Measurements from ENCODE around the gene IL34. TPM values are rescaled to one million over a fixed set of nuclear protein-coding genes. Genes with fewer than 3 reads are reported as not detected.

The IL34 gene
- total and polyA plus RNA-seq, 7 experiments from 2014 or later: 0.38 to 1.1 (median 0.50) TPM; not detected in 4

DNA sequence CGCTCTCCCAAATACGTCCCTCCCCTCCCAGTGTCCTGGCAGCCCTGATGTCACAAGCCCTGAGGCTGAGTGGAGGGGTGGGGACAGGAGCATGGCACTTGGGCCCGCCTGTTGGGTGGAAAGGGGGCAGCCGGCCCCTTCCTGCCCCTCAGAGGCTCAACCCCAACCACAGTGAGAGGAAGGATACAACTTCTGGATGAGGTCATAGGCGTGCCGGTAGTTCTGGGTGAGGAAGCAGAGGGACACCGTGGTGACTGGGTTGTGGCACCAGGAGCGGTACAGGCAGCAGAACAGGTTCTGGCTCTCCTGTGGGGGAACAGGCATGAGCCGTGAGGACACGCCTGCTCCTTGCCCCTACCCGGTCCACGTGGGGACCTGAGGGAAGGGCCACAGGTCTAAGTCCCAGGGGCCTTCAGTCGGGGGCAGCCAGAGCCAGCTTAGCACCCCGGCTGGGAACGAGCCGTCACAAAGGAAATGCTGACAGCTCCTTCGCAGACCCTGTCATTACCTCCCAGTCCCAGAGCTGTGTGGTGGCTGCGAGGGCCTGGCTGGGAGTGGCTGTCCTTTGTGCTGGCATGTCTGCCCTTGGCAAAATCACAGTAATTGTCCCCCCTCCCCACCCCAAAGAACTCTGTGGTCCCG, 50.7 kb downstream of the IL34 start:
- Histone ChIP-seq H3K27ac (ENCODE audit: low read depth, low read length) (peak overlapping the region; percentile 49), H3K36me3 (ENCODE audit: control insufficient read depth in 2 of 3, insufficient read depth in 3 of 3, low read length in 3 of 3) (peaks cover 0 to 25% (median 0%) of the 10 kb centered on the region in 3 experiments), H3K4me1 (ENCODE audit: control insufficient read depth in 2 of 2, insufficient read depth in 2 of 2, low read length in 2 of 2) (peaks cover 0 to 17% of the 10 kb centered on the region in 2 donors), H3K9me3 (ENCODE audit: control insufficient read depth in 2 of 3, low read length in 3 of 3) (no peaks in the 10 kb centered on the region), H3K4me3 (ENCODE audit: low read length) (no peak overlapping the region), H3K27me3 (ENCODE audit: control insufficient read depth in 2 of 2, insufficient read depth in 2 of 2, low read length in 2 of 2) (no peaks in the 10 kb centered on the region)
- DNase-seq (peak in 6 of 9 donors; percentile 16 to 34 (median 25)), ATAC-seq (peak; percentile 47)
- POLR2A ChIA-PET: interaction anchor here (1.1 to 2.3 kb wide), 4 partner anchors 10 to 40 kb away, joined by 3 to 14 read pairs (median 4); no protein-coding TSS in a partner anchor
- no peaks in the 10 kb centered on the region for H3K27me3 Mint-ChIP-seq
- no peaks in the 10 kb centered on the region for H3K9me3 Mint-ChIP-seq
- peaks cover 15 to 36% (median 27%) of the 10 kb centered on the region in 7 donors for H3K4me1 Mint-ChIP-seq
- H3K27ac Mint-ChIP-seq: peak overlapping the region in 8 of 9 donors; percentile 44 to 93 (median 88)
- H3K4me3 Mint-ChIP-seq: peak overlapping the region in 5 of 10 donors; percentile 23 to 64 (median 56)
- CTCF ChIA-PET: interaction anchor here (1.4 kb wide), 1 partner anchor 74 kb away, joined by 6 read pairs; no protein-coding TSS in a partner anchor
- peaks cover 0 to 10% (median 0%) of the 10 kb centered on the region in 5 donors for H3K36me3 Mint-ChIP-seq
- intact Hi-C loops (cut with micrococcal nuclease): loop anchor here (2.0 to 5.0 kb wide), 2 partner anchors 40 to 75 kb away; no protein-coding TSS in a partner anchor

DNA sequence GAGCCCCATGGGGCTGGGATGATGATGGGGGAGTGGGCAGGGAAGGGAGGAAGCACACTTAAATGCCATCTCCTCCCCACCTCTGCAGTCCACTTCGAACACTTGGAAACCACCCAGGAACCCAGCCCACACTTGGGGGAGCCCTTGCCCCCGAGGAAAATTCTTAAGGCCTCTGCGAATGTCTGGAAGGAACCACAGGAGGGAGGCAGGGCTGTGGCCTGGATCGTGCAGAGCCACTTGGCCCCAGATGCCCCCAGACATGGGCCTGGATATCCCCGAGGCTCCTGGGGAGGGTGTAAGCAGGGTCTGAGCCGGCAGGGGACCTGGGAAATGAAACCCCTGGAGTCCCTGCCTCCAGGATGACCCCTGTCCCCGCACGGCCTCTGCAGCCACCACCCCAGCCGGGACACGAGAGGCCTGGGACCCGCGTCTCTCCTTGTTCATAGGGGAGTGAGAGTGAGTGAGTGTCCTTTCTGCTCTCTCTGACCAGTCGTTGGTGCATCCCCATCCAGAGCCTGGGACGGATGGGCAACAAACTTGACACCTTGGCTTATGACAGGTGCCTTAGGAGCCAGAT, 51.3 kb downstream of the IL34 start:
- intact Hi-C loops (cut with micrococcal nuclease): loop anchor here (2.0 to 5.0 kb wide), 2 partner anchors 39 to 75 kb away; no protein-coding TSS in a partner anchor
- CTCF ChIA-PET: no interaction called here
- no peaks in the 10 kb centered on the region for H3K9me3 ChIP-seq (ENCODE audit: control insufficient read depth in 2 of 3, low read length in 3 of 3)
- H3K27me3 ChIP-seq (ENCODE audit: control insufficient read depth in 2 of 2, insufficient read depth in 2 of 2, low read length in 2 of 2): no peaks in the 10 kb centered on the region
- Mint-ChIP-seq H3K27me3 (no peaks in the 10 kb centered on the region), H3K4me1 (peaks cover 15 to 36% (median 27%) of the 10 kb centered on the region in 7 donors), H3K27ac (peak overlapping the region in 5 of 9 donors; percentile 46 to 93 (median 91)), H3K4me3 (no peak overlapping the region), H3K9me3 (no peaks in the 10 kb centered on the region), H3K36me3 (peaks cover 0 to 10% (median 0%) of the 10 kb centered on the region in 5 donors)
- H3K36me3 ChIP-seq (ENCODE audit: control insufficient read depth in 2 of 3, insufficient read depth in 3 of 3, low read length in 3 of 3): peaks cover 0 to 25% (median 0%) of the 10 kb centered on the region in 3 experiments
- peak overlapping the region; percentile 49 for H3K27ac ChIP-seq (ENCODE audit: low read depth, low read length)
- no peak for DNase-seq
- peaks cover 0 to 17% of the 10 kb centered on the region in 2 donors for H3K4me1 ChIP-seq (ENCODE audit: control insufficient read depth in 2 of 2, insufficient read depth in 2 of 2, low read length in 2 of 2)
- no peak for ATAC-seq
- no peak overlapping the region for H3K4me3 ChIP-seq (ENCODE audit: low read length)
- POLR2A ChIA-PET: interaction anchor here (1.9 kb wide), 1 partner anchor 38 kb away, joined by 4 read pairs; no protein-coding TSS in a partner anchor

DNA sequence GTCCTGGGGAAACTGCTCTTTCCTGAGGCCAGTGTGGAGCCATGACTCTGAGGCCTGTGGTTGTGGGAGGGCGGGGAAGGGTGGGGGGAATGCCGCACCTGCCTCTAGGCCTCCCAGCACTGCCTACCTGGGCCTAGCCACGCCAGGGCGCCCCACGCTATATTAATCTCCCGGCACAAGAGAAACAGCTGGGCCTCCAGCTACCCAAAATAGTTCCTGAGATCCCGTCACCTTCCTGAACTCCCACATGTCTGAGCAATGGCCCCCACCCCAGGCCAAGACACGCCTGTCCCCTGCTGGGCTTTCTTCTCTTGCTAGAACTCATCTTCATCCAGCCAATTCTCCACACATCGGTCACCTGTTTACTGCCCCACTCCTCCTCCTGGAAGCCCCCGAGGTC, 52.5 kb downstream of the IL34 start:
- Mint-ChIP-seq H3K27me3 (no peaks in the 10 kb centered on the region), H3K36me3 (peaks cover 0 to 10% (median 0%) of the 10 kb centered on the region in 5 donors), H3K4me3 (peak overlapping the region in 1 of 10 donors; percentile 54), H3K27ac (peak overlapping the region in 3 of 9 donors; percentile 3 to 69 (median 52)), H3K9me3 (no peaks in the 10 kb centered on the region), H3K4me1 (peaks cover 15 to 36% (median 27%) of the 10 kb centered on the region in 7 donors)
- Histone ChIP-seq H3K9me3 (ENCODE audit: control insufficient read depth in 2 of 3, low read length in 3 of 3) (no peaks in the 10 kb centered on the region), H3K27ac (ENCODE audit: low read depth, low read length) (no peak overlapping the region), H3K4me1 (ENCODE audit: control insufficient read depth in 2 of 2, insufficient read depth in 2 of 2, low read length in 2 of 2) (peaks cover 0 to 17% of the 10 kb centered on the region in 2 donors), H3K4me3 (ENCODE audit: low read length) (no peak overlapping the region), H3K36me3 (ENCODE audit: control insufficient read depth in 2 of 3, insufficient read depth in 3 of 3, low read length in 3 of 3) (peaks cover 0 to 21% (median 0%) of the 10 kb centered on the region in 3 experiments), H3K27me3 (ENCODE audit: control insufficient read depth in 2 of 2, insufficient read depth in 2 of 2, low read length in 2 of 2) (no peaks in the 10 kb centered on the region)
- DNase-seq: no peak
- POLR2A ChIA-PET: no interaction called here
- no peak for ATAC-seq
- CTCF ChIA-PET: interaction anchor here (0.5 kb wide), 1 partner anchor 358 kb away, joined by 3 read pairs; no protein-coding TSS in a partner anchor
- intact Hi-C loops (cut with micrococcal nuclease): loop anchor here in 1 of 2 donors (5.0 kb wide), 1 partner anchor 73 kb away; no protein-coding TSS in a partner anchor

DNA sequence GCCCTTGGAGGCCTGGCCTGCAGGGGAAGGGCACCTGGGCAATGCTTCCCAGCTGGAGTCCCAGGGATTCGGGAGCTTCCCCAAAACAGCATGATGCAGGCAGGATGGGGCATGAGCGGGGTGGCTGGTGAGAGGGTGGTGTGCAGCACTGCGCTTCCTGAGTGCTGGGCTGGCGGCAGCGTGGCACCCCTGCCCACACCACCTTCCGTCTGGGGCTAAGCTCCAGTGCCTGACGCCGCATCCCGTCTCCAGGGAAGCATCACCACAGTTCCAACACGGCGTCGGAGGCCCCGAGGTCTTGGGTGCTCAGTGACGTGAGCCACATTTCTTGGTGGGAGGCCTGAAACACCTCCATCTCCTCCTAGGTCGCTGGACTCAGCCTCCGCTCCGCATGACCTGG, 53.3 kb downstream of the IL34 start:
- H3K36me3 Mint-ChIP-seq: peaks cover 0 to 10% (median 0%) of the 10 kb centered on the region in 5 donors
- intact Hi-C loops (cut with micrococcal nuclease): loop anchor here in 1 of 2 donors (5.0 kb wide), 1 partner anchor 73 kb away; no protein-coding TSS in a partner anchor
- ATAC-seq (no peak), DNase-seq (no peak)
- H3K27ac Mint-ChIP-seq: peak overlapping the region in 1 of 9 donors; percentile 9
- H3K4me1 Mint-ChIP-seq: peaks cover 15 to 36% (median 27%) of the 10 kb centered on the region in 7 donors
- Histone ChIP-seq H3K9me3 (ENCODE audit: control insufficient read depth in 2 of 3, low read length in 3 of 3) (no peaks in the 10 kb centered on the region), H3K36me3 (ENCODE audit: control insufficient read depth in 2 of 3, insufficient read depth in 3 of 3, low read length in 3 of 3) (peaks cover 0 to 21% (median 0%) of the 10 kb centered on the region in 3 experiments), H3K4me1 (ENCODE audit: control insufficient read depth in 2 of 2, insufficient read depth in 2 of 2, low read length in 2 of 2) (peaks cover 0 to 17% of the 10 kb centered on the region in 2 donors), H3K4me3 (ENCODE audit: low read length) (no peak overlapping the region), H3K27ac (ENCODE audit: low read depth, low read length) (no peak overlapping the region), H3K27me3 (ENCODE audit: control insufficient read depth in 2 of 2, insufficient read depth in 2 of 2, low read length in 2 of 2) (no peaks in the 10 kb centered on the region)
- no peaks in the 10 kb centered on the region for H3K27me3 Mint-ChIP-seq
- H3K4me3 Mint-ChIP-seq: no peak overlapping the region
- H3K9me3 Mint-ChIP-seq: no peaks in the 10 kb centered on the region
- CTCF ChIA-PET: no interaction called here
- POLR2A ChIA-PET: no interaction called here

DNA sequence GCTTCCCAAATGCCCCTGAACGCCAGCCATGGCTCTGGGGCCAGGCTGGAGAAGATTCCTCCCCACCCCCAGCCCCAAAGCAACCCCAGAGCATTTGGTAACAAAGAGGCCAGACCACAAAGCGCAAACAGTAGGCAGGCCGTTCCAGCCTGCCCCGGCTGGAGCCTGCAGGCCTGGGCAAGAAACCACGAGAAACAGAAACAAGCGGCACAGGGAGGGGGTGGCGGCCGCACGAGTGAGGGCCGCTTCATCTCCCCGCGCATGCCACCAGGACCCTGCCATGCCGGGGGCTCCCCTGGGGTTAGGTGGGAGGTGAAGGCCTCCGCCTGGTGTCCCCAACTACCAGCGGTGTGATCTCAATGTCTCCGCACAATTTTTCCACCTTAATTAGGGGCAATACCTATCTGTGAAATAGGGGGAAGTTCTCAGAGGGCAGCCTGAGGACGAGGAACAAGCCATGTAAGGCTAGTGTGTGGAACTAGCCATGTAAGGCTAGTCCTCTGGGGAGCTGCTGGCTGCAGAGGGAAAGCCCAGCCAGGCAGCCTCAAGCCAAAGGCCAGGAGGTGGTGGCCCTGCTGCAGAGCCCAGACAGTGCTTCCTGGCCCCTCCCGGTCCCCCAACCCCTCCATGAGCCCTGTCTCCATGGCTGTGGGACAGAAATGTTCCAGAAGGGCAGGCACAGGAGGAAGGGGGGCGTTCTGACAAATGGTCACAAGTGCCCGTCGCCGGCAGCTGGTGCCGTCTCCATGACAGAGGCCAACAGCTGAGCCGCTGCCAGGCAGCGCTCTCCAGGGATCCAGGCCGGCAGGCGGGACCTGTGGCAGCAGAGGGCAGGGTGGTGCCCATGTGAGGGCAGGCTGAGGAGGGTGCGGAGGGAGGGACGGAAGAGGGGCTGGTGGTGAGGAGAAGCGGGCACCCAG, 54.0 kb downstream of the IL34 start:
- Mint-ChIP-seq H3K9me3 (no peaks in the 10 kb centered on the region), H3K27me3 (no peaks in the 10 kb centered on the region), H3K4me1 (peaks cover 14 to 33% (median 23%) of the 10 kb centered on the region in 7 donors), H3K27ac (peak overlapping the region in 3 of 9 donors; percentile 5 to 41 (median 9)), H3K4me3 (no peak overlapping the region), H3K36me3 (peaks cover 0 to 7% (median 0%) of the 10 kb centered on the region in 5 donors)
- ChIA-PET POLR2A (no interaction called here), CTCF (interaction anchor here (0.5 kb wide), 1 partner anchor 685 kb away, joined by 3 read pairs; no protein-coding TSS in a partner anchor)
- H3K4me1 ChIP-seq (ENCODE audit: control insufficient read depth in 2 of 2, insufficient read depth in 2 of 2, low read length in 2 of 2): peaks cover 0 to 17% of the 10 kb centered on the region in 2 donors
- ATAC-seq: no peak
- H3K9me3 ChIP-seq (ENCODE audit: control insufficient read depth in 2 of 3, low read length in 3 of 3): no peaks in the 10 kb centered on the region
- intact Hi-C loops (cut with micrococcal nuclease): no loop called here
- no peaks in the 10 kb centered on the region for H3K27me3 ChIP-seq (ENCODE audit: control insufficient read depth in 2 of 2, insufficient read depth in 2 of 2, low read length in 2 of 2)
- no peak for DNase-seq
- H3K27ac ChIP-seq (ENCODE audit: low read depth, low read length): no peak overlapping the region
- no peak overlapping the region for H3K4me3 ChIP-seq (ENCODE audit: low read length)
- H3K36me3 ChIP-seq (ENCODE audit: control insufficient read depth in 2 of 3, insufficient read depth in 3 of 3, low read length in 3 of 3): peaks cover 0 to 21% (median 0%) of the 10 kb centered on the region in 3 experiments

DNA sequence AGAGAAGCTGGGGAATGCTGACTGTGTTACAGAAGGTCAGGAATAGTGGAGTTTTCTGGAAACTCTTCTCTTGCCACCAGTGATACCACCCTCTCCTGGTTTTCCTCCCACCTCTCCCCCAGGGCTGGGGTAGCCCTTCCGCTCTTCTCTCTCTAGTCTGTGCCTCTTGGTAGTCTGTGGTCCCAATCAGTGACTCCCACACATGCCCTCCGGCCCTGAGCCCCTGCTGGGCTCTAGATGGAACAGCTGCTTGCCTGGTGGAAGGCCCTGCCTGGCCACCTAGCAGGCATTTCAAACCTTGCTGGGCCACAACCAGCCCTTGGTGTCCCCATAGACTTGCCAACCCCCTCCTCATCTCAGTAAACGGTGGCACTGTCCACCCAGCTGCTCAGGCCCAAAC, 54.7 kb downstream of the IL34 start:
- no peaks in the 10 kb centered on the region for H3K27me3 ChIP-seq (ENCODE audit: control insufficient read depth in 2 of 2, insufficient read depth in 2 of 2, low read length in 2 of 2)
- Mint-ChIP-seq H3K27me3 (no peaks in the 10 kb centered on the region), H3K4me1 (peaks cover 7 to 26% (median 16%) of the 10 kb centered on the region in 7 donors), H3K9me3 (no peaks in the 10 kb centered on the region), H3K36me3 (peaks cover 0 to 5% (median 0%) of the 10 kb centered on the region in 5 donors), H3K27ac (peak overlapping the region in 3 of 9 donors; percentile 32 to 41 (median 33)), H3K4me3 (no peak overlapping the region)
- H3K36me3 ChIP-seq (ENCODE audit: control insufficient read depth in 2 of 3, insufficient read depth in 3 of 3, low read length in 3 of 3): peaks cover 0 to 21% (median 0%) of the 10 kb centered on the region in 3 experiments
- DNase-seq (no peak), ATAC-seq (no peak)
- CTCF ChIA-PET: interaction anchor here (0.5 kb wide), 1 partner anchor 685 kb away, joined by 3 read pairs; no protein-coding TSS in a partner anchor
- no peak overlapping the region for H3K27ac ChIP-seq (ENCODE audit: low read depth, low read length)
- no peaks in the 10 kb centered on the region for H3K9me3 ChIP-seq (ENCODE audit: control insufficient read depth in 2 of 3, low read length in 3 of 3)
- POLR2A ChIA-PET: no interaction called here
- intact Hi-C loops (cut with micrococcal nuclease): no loop called here
- no peak overlapping the region for H3K4me3 ChIP-seq (ENCODE audit: low read length)
- peaks cover 0 to 10% of the 10 kb centered on the region in 2 donors for H3K4me1 ChIP-seq (ENCODE audit: control insufficient read depth in 2 of 2, insufficient read depth in 2 of 2, low read length in 2 of 2)
